T-helper 9 cell (primary cell): ENCODE measurements around the gene JMJD6.

ENCODE experiments used
- DNase-seq: peaks from one replicate; pipeline ENCODE4 v3.0.0-alpha.2; 2020

Gene JMJD6

DNA sequence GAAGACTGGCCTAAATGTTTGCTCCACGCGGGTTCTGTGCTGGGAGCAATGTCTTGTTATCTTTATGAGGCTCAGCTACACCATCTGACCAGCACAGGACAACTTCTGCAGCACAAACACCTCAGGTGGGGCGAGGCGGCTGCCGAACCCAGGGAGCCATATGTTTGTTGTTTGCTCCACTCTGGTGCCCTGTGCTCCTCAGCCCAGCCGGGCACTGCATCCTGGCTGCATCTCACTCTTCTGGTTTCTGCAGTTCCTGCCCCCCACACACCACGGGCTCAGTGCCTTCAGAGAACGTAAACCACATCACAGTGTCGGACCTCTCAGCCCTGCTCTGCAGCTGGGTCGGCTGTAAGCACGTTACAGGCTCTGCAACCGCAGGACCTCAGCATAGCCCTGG, 48.1 kb downstream of the JMJD6 start:
- peak; percentile 13 for DNase-seq

- DNase-seq, result no peak
Measured at GRCh38 chr17:76677406-76677805, 49.0 kb downstream of the JMJD6 start.

GRCh38 chr17:76676629-76677028, 49.8 kb downstream of the JMJD6 start:
- no peak for DNase-seq

DNA sequence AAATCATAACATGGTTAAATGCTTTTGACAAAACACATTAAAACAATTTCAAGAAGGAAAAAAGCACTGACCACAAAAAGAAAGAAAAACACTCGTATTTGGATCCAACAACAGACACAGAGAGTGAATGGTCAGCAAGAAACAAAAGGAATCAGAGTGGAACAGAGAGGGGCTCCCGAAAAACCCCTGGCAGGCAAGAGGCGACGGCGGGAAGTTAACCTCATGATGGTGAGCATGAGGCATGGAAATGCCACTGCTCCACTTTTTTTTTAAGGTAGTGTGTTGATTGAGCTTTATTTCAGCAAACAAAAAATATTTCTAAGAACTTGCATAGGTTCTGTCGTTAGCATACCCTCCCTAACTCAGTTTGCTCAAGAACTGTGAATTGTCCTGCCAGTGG, 50.8 kb downstream of the JMJD6 start:
- DNase-seq, result no peak

GRCh38 chr17:76674600-76674999, 51.8 kb downstream of the JMJD6 start:
- no peak for DNase-seq

- no peak for DNase-seq
Measured at GRCh38 chr17:76673729-76674128, 52.7 kb downstream of the JMJD6 start.

DNA sequence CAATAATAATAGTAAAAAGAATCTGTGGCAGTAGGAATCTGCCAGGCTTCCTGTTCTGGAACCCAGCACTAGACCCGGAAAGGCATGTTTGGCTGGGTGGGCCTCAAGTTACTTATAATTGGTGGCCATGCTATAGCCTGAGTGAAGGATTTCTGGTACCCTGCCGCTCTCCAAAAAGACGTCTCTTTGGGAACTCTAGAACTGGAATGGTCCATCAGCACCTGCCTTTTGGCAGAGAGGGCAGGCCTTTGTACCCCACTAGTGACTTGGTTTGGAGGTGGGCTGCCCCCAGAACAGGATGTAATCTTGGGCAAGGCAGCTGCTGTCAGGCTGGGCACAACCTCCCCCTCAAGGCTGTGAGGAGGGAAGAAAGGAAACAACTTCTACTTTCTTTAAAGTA, 53.5 kb downstream of the JMJD6 start:
- DNase-seq, result no peak

DNA sequence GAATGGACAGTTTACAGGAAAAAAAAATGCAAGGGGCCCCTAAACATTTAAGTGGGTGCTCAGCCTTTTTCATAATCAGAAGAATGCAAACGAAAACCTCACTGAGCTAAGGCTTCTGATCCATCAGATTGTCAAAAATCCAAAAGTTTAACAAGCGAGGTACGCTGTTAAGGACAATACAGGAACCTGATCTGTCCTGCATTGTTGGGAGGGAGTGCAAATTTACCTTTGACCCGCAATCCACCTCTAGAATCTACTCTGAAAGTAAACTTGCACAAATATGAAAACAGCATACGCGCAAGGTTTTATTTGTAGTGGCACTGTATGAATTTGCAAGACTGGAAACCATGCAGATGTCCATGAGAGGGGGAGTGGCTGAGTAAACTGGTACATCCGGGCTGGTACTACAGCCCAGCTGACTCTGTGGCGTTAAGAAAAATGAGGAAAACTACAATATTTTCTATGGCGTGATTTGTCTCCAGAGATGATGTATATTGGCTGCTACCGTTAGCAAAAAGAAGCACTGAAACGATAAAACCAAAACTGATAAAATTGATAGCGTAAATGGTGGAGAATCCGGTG, 54.0 kb downstream of the JMJD6 start:
- DNase-seq, result no peak

- no peak for DNase-seq
Measured at GRCh38 chr17:76671912-76672262, 54.5 kb downstream of the JMJD6 start.

DNA sequence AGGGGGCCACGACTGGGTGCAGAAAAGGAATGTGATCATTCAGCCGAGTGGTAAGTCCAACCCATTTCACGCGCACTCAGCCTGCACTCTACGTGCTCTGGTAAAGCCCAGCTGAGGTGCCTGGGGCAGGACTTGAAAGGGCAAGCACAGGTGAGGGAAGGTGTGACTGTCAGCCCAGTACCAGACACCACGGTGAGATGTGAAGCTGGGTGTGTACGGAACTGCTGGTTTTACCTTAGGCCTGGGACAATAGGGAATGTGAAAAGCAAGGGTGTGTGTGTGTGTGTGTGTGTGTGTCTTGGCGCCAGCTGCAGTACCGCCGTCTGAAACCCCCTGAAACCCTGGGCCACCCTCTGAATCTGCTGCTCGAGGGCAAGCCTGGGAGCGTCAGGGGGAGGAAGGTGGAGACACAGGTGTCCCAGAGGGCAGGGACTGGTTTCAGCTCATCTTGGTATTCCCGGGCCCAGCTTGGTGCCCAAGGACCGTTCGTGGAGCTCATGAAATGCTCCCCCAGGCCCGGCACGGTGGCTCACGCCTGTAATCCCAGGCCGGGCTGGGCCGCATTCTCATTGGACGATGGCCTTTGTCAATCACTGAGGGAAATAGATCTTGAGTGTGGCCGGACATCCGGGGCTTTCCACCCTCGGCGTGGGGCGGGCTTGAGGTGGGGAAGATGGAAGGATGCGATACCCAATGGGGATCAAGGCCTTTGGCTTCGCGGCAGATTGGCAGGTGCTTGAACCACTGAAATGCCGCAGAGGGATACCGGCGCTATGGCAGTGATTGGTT, 55.1 kb downstream of the JMJD6 start:
- peak; percentile 98 for DNase-seq

GRCh38 chr17:76670718-76671122, 55.7 kb downstream of the JMJD6 start:
- no peak for DNase-seq

- no peak for DNase-seq
Measured at GRCh38 chr17:76670020-76670717, 56.2 kb downstream of the JMJD6 start.
